GM18507 (cell line): ENCODE results near the gene ATRNL1.
"Not testable (repeated sequence)": the region's sequence is repeated elsewhere in the genome, so short reads cannot be mapped to it uniquely, and the experiment has no call there.

Source experiments
- DNase-seq: peaks from one replicate; pipeline ENCODE4 v3.0.0; 2011; ENCODE audit warnings: low read depth; ENCODE audit not compliant: insufficient read length; ENCODE audit errors: extremely low spot score
- FAIRE-seq: peaks from 2 replicates; lab custom pipeline; 2011; peaks lifted over from hg19 to GRCh38; lab: Jason Lieb, UNC

ATRNL1 gene

DNA sequence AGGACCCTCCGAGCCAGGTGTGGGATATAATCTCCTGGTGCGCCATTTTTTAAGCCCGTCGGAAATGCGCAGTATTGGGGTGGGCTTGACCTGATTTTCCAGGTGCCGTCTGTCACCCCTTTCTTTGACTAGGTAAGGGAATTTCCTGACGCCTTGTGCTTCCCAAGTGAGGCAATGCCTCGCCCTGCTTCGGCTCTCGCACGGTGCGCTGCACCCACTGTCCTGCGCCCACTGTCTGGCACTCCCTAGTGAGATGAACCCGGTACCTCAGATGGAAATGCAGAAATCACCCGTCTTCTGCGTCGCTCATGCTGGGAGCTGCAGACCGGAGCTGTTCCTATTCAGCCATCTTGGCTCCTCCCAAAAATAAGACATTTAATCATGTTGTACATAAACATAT, 443.2 kb downstream of the ATRNL1 start:
- not testable (repeated sequence) for DNase-seq, FAIRE-seq

DNA sequence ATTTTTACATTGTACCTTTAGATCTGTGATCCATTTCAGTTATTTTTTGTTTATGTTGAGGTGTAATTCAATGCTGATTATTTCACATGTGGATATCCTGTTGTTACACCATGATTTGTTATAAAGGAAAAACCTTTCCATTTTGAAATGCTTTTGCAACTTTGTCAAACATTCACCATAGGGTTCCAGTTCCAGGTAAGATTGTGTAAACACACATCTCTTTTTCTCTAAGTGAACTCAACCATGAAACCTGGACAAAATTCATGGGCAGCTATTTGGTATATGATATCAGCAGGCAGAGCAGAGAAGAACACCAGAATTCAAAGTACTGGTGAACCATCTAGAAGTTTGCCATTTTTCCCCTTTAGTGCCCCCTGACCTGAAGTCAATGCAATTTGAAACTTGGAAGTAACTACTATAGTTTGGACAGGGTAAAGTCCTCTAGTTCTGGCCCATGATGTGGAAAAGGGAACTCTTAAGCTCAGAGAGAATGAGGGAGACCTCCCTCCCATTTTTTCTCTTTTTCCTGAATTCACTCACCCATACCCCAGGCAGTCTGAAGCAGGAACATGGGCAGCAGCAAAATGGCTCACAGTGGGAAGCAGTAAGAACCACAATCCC, 446.1 kb downstream of the ATRNL1 start:
- FAIRE-seq, result no peak
- no peak for DNase-seq

DNA sequence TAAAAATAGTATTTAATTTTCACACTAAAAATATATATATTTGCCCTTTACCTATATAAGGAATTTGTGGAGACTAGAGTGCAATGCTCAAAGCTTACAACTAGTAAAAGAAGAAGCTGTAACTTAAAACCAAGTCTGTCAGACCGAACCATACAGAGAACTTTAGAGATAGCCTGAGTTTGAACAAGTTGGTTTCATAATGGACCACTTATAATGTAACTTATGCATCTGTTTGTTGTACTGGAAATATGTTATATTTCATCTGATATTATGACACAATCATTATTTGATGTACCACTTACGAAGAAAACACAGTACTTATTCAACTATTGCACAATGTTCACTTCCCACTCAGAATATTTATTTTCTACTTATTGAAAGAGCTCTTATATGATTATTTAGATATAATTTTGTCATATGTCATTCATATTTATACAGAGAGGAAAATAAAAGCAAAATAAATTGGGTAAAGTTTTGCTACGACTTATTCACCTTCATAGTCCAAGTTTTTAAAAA, 462.8 kb downstream of the ATRNL1 start:
- DNase-seq, result no peak
- no peak for FAIRE-seq

DNA sequence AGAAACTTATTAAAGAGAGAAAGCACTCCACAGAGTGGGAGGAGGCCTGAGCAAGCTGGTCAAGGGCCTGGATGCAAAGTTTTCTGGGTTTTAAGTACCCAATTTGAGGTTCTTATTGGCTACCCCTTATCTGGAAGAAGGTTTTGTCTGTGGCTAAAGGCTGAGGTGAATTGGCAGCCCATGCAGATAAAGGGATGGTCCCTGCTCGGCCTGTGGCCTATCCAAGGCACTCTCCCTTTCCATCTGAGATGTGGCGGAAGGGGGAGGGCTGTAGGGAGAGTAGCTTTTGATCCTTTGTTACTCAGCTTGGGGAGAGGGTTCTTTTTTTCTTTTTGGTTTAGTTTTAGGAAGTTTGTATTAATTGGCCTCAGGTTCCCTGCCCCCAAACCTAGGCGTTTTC, 465.1 kb downstream of the ATRNL1 start:
- no peak for DNase-seq
- FAIRE-seq, result no peak

DNA sequence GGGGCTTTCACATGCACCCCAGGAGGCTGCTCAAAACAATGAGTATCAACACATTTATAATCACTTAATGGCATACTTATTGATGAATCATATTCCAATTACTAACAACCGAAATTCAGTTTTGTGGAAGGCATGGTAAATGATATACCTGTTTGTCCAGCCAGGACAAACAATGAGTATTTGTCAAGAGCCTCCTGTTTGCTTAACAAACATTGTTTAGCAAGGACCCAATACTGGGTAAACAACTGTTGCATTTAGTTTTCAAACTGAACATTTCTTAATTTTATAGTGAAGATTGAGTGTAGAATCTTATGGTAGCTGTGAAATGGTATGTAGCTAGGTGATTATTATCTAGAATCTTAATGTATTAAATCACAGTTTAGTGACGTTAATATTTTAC, 473.7 kb downstream of the ATRNL1 start:
- no peak for FAIRE-seq
- no peak for DNase-seq

DNA sequence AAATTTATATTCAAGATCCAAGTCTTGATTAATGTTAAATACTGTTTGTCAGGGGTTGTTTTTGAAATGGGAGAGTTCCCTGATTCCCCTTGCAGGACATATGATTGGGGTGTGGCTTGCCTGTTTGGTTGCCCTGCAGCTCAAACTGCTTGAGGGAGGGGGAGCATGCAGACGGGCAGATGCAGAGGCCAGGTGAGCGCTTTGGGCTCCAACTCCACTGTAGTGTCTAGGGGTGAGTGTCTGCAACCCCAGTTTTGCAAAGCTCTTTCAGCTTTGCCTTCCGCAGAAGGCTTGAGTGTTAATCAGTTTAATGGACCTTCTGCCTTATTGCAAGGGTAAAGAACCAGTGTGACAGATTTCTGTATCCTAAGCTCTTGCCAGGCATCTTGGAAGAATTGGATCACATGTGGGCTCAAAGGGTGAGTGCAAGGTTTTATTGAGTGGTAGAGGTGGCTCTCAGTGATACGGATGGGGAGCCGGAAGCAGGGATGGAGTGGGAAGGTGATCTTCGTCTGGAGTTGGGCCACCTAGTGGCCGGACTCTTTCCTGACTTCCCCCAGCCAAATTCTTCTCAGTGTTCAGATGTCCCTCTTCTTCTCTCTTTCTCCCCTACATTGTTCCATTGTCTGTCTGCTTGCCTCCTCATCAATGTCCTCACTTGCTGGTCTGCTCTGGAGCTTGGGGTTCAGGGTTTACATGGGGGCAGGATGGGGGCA, 479.7 kb downstream of the ATRNL1 start:
- DNase-seq, result no peak
- FAIRE-seq, result no peak

DNA sequence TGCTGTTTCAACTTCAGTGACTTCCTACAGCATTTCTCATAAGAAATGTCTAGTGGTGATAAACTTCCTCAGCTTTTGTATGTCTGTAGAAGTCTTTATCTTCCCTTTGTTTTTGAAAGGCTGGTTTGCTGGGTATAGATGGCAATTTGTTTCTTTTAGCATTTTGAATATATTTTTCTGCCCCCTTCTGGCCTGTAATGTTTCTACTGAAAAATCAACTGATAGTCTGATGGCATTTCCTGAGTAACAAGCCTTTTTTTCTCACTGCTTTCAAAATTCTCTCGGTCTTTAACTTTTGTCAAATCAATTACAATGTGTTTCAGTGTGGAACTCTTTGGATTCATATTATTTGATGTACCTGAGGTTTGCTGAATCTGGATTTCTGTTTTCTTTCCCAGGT, 487.1 kb downstream of the ATRNL1 start:
- DNase-seq (no peak), FAIRE-seq (no peak)

DNA sequence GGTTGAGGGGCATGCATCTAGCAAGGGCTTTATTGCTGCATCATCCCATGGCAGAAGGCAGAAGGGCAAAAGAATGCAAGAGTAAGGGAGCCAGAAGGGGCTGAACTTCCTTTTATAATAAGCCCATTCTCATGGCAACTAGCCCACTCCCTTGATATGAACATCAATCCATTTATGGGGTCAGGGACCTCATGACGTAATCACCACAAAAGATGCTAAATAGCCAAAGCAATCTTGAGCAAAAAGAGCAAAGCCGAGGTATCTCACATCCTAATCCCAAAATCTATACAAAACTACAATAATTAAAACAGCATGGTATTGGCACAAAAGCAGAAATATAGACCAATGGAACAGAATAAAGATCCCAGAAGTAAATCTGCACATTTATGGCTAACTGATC, 499.9 kb downstream of the ATRNL1 start:
- DNase-seq (no peak), FAIRE-seq (no peak)

DNA sequence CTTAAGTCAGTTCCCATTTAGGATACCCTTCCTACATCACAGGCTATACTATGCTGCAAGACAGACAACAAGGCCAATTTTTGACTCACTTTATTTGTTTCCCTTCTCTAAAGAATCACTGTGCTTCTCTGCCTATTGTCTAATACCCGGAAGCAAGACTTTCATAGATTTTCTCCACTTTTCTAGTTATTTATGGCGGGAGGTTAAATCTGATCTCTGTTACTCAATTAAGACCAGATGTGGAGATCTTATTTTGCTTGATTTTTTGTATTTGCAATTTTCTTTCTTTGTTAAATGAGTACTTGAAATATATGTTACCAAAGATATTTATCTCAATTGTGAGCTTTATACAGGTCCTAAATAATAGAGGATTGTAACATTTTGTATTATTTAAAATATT, 511.5 kb downstream of the ATRNL1 start:
- FAIRE-seq, result no peak
- no peak for DNase-seq

DNA sequence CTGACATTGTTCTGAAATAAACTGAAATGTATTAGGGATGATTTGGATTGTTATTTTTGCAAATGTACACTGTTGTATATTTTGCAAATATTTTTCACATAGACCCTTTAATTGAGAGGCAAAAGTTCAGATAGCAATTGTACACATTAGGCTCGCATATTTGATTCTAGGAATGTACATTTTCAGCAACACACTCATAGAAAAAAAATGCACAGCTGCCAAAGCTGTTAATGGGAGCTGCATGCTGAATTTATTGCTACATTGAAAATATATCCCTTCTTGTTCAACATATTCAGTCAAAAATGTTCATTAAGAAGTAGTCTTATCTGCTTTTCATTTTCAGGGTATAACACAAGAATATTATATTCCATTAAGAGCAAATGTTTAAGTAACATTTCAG, 512.9 kb downstream of the ATRNL1 start:
- no peak for DNase-seq
- no peak for FAIRE-seq

DNA sequence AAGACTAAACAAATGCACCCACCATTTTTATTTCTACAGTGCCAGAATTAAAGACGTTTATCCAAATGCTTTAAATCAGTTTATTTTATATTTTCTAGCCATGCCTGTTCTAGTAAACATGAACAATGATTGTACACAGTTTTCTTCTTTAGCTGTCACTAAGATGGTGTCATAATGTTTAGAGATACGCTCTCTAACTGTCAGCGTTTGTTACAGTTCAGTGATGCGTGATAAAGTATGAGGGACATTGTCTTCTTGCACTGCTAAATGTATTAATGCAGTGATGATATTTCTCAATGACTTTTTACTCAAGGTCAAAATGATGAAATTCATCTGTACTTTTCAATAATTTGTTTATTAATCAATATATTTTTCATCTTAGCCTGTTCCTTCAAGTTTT, 513.6 kb downstream of the ATRNL1 start:
- no peak for DNase-seq
- no peak for FAIRE-seq

DNA sequence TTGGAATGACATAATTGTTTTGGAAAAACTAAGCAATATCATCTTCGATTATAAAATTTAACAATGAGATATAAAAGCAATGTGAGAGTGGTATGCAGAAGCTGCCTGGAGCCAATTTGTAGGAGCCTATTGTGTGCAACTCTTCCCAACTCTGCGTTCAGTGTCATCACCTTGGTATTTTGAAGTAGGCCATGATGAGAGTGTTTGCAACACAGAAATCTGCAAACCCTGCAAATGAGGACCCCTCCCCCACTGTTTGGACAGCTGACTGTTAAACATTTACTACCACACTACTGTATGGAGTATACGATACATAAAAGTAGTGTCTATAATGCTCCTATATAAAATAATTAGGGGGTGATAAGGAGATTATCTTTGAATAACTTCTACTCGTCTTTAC, 531.3 kb downstream of the ATRNL1 start:
- no peak for DNase-seq
- FAIRE-seq, result no peak

DNA sequence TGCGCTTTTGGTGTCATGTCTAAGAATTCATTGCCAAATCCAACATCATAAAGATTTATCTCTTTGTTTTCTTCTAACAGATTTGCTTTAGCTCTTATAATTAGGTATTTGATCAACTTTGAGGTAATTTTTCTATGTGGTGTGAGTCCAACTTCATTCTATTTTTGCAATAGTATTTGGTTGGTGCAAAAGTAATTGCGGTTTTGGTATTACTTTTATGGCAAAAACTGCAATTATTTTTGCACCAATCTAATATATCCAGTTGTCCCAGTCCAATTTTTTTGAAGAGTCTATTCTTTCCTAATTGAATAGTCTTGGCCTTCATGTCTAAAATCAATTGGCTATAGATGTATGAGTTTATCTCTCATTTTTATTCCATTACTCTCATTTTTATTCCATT, 535.5 kb downstream of the ATRNL1 start:
- DNase-seq (no peak), FAIRE-seq (no peak)

DNA sequence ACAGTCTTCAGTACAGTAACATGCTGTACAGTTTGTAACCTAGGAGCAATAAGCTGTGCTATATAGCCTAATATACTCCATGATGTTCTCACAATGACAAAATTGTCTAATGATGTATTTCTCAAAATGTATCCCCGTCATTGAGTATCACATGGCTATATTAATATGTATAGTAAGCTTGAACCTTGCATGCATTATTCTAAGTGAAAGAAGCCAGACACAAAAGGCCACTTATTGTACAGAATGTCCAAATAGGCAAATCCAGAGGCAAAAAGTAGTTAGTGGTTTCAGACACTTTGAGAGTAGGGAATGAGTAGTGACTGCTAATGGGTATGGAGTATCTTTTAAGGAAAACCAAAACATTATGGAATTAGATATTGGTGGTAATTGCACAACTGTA, 545.1 kb downstream of the ATRNL1 start:
- no peak for FAIRE-seq
- no peak for DNase-seq

DNA sequence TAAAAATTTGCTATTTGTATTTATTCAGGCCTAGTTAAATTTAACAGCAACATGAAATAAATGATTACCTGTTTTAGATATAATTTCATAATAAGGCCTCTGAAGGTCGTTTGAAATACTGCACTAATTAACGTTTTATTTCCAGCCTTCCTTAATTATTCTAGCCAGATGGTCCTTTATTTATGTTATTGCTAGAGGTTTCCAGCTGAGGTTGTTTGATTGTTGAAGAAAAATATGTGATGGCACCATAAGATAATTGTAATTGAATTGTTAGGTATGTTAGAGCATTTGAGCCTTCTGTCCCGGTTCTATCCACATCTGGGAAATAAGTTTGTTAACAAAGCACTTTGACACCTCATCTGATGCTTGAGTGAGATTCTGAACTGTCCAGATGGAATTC, 556.1 kb downstream of the ATRNL1 start:
- DNase-seq (no peak), FAIRE-seq (no peak)

DNA sequence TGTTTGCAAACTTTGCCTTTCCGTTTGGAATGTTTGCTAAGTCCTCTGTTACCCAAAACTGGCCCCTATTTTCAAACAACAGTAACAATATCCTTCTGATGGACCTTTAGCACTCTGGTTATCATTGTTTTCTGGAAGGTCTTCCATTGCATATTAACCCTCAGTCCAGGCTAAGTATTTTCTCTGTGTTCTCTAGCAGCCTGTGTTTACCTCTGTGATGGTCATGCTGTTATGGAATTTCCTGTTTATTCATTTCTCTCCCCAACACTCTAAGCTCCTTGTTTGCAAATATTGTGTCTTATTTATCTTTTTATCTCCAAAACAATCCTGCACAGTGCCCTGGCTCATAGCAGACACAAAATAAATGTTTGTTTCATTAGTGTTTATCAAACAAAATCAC, 560.3 kb downstream of the ATRNL1 start:
- DNase-seq (no peak), FAIRE-seq (no peak)

DNA sequence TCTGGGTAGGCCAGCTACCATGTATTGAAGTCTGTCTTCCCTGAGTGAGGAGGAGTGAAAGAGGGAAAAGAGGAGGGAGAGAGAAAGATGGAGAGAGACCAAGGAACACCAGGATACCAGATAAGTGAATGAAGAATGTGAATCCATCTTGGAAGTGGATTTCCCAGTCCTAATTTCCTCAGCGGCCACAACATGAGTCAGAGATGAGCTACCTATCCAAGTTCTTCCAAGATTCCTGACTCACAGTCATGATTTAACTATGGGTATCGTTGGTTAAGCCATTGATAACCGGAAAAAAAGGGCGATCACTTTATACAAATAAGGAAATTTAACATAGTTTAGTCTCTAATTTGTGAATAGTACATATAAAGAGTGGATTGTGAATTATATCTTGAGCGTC, 561.8 kb downstream of the ATRNL1 start:
- FAIRE-seq (no peak), DNase-seq (no peak)

DNA sequence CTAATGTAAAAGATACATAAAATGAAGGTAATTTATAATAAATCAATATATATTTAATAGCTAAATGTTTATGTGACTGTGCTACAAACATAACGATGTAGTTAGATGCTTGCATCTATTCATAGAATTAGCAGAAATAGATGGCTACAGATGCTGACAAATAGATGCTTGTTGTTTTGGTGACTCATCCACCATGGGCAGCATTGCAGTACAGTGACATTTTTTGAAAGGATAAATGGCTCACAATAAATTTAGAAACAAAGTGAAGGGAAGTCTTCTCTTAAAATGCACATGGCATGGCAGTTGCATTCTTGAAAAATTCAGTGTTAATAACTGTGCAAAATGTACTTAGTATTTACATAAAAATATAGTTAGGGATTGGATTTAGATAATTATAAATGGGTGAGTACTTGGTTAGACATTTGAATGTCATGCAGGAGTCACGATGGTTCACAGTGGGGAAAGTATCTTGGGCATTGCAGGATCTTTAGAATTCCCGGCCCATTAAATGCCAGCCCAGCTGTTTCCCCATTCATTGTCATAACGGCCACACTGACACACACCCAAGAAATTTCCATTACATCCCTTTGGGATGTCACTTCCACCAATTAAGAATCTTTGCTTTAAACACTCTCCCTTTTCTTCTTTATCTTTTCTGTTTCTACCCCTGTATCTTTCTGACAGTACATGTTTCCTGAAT, 564.1 kb downstream of the ATRNL1 start:
- no peak for FAIRE-seq

DNA sequence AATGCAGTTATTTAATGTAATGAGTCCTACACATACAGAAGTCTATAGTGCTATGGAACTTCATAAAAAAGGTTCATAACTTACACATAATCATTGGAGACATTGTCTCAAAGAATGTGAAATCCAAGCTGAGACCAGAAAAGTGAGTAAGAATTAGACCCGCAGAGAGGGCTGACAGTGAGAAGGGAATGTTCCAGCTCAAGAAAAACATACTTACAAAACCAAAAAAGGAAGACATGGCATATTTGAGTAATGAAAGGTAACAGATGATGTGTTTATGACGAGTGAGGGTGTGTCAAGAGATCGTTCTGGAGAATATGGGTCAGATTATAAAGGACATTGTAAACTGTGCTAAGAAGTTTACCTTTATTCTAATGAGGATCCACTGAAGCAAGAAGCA, 566.5 kb downstream of the ATRNL1 start:
- DNase-seq (no peak), FAIRE-seq (no peak)

More for the DNA sequence above, 564.1 kb downstream of the ATRNL1 start:
- no peak for DNase-seq

DNA sequence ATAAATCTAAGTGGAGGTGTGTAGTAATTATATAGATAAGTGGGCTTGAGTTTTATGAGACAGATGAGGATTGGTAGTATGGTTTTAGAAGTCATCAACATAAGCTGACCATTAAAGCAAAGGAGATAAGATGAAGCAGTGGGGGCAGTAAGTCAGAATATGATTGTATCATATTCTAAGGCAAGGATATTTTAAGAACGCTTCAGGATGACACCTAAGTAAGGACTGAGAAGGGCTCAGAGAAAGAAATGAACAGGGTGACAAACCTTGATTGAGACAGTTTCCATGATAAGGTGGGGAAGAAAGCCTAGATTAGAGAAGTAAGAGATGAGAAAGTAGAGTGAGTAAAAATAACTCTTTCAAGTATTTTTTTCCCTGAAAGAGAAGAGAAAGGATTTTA, 567.2 kb downstream of the ATRNL1 start:
- no peak for FAIRE-seq

DNA sequence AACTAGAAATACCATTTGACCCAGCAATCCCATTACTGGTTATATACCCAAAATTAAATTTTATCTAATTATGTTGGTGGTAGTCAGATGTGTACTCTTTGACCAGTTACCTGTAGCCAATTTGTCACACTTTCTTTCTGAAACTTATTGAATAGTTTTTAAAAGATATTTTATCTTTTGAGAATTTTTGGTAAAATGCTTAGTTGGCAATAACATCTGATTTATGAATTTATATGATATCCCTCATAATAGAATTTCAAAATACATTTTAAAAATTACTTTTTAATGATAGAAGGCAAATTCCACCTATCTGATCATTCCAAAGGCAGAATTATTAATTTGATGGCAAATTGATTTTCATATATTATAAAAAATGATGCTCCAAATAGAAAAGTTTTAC, 569.3 kb downstream of the ATRNL1 start:
- DNase-seq (no peak), FAIRE-seq (no peak)

More for the DNA sequence above, 567.2 kb downstream of the ATRNL1 start:
- no peak for DNase-seq
